ENCODE results near the gene PAIP2.
"Not testable (repeated sequence)": the region's sequence is repeated elsewhere in the genome, so short reads cannot be mapped to it uniquely, and the experiment has no call there.

DNA sequence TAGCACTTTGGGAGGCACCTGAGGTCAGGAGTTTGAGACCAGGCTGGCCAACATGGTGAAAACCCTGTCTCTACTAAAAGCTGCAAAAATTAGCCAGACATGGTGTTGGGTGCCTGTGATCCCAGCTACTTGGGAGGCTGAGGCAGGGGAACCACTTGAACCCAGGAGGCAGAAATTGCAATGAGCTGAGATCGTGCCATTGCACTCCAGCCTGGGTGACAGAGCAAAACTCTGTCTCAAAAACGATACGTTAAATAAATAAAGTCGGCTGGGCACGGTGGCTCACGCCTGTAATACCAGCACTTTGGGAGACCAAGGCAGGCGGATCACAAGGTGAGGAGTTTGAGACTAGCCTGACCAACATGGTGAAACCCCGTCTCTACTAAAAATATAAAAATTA lies 14.2 kb downstream of the PAIP2 start:
- TF ChIP-seq, protein P1, sequence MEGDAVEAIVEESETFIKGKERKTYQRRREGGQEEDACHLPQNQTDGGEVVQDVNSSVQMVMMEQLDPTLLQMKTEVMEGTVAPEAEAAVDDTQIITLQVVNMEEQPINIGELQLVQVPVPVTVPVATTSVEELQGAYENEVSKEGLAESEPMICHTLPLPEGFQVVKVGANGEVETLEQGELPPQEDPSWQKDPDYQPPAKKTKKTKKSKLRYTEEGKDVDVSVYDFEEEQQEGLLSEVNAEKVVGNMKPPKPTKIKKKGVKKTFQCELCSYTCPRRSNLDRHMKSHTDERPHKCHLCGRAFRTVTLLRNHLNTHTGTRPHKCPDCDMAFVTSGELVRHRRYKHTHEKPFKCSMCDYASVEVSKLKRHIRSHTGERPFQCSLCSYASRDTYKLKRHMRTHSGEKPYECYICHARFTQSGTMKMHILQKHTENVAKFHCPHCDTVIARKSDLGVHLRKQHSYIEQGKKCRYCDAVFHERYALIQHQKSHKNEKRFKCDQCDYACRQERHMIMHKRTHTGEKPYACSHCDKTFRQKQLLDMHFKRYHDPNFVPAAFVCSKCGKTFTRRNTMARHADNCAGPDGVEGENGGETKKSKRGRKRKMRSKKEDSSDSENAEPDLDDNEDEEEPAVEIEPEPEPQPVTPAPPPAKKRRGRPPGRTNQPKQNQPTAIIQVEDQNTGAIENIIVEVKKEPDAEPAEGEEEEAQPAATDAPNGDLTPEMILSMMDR (IDR thresholded peaks at IDR 0.05) = not testable (repeated sequence)
- not testable (repeated sequence) for TF ChIP-seq POLR2A (IDR thresholded peaks at IDR 0.05; ENCODE audit: low read depth); EP300 (IDR thresholded peaks at IDR 0.05); POLR2AphosphoS5 (IDR thresholded peaks at IDR 0.05)

All from esophagus muscularis mucosa (tissue), 4 donors.